GM12864 (cell line): Measurements from ENCODE around the gene TTYH3.

ENCODE experiments used
- DNase-seq: peaks from one replicate; pipeline ENCODE4 v3.0.0-alpha.2; 2011; ENCODE audit warnings: low read depth
- H3K4me3 ChIP-seq: 2 replicates; pipeline ENCODE4 v1.5.1; 2011; ENCODE audit warnings: mild to moderate bottlenecking, low read depth, low read length, control low read depth
- CTCF ChIP-seq: IDR thresholded peaks from 2 replicates; pipeline ENCODE4 v1.5.1; 2011; ENCODE audit warnings: low read depth, mild to moderate bottlenecking, moderate library complexity, low read length, control low read depth, inconsistent platforms; ENCODE audit errors: missing control alignments

The TTYH3 gene

GRCh38 chr7:2713978-2714377, 82.2 kb downstream of the TTYH3 start:
- no peak for DNase-seq
- TF ChIP-seq CTCF = no peak
- H3K4me3 ChIP-seq = no peak overlapping the region
